ENCODE measurements around the gene ARV1.

GRCh38 chr1:231000201-231000600 lies 21.3 kb downstream of the ARV1 start:
- TF ChIP-seq POLR2AphosphoS5 (IDR thresholded peaks at IDR 0.05; ENCODE audit: low read depth, low read length): no peak
- no peak for TF ChIP-seq CTCF (IDR thresholded peaks at IDR 0.05)
- TF ChIP-seq TCF7L2 (IDR thresholded peaks at IDR 0.05; ENCODE audit: low read depth, low read length): no peak
- TF ChIP-seq REST (IDR thresholded peaks at IDR 0.05; ENCODE audit: insufficient read depth in 1 of 2, low read depth in 2 of 2, low read length in 1 of 2): no peak

Data from Panc1 (cell line).